Kidney glomerular epithelial cell (primary cell): ENCODE measurements around the gene PARD6G.
"Not testable (repeated sequence)": the region's sequence is repeated elsewhere in the genome, so short reads cannot be mapped to it uniquely, and the experiment has no call there.

Experiments
- DNase-seq: peaks from one replicate; lab custom pipeline; 2025; lab: John Stamatoyannopoulos, UW

The PARD6G gene, protein sequence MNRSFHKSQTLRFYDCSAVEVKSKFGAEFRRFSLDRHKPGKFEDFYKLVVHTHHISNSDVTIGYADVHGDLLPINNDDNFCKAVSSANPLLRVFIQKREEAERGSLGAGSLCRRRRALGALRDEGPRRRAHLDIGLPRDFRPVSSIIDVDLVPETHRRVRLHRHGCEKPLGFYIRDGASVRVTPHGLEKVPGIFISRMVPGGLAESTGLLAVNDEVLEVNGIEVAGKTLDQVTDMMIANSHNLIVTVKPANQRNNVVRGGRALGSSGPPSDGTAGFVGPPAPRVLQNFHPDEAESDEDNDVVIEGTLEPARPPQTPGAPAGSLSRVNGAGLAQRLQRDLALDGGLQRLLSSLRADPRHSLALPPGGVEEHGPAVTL

DNA sequence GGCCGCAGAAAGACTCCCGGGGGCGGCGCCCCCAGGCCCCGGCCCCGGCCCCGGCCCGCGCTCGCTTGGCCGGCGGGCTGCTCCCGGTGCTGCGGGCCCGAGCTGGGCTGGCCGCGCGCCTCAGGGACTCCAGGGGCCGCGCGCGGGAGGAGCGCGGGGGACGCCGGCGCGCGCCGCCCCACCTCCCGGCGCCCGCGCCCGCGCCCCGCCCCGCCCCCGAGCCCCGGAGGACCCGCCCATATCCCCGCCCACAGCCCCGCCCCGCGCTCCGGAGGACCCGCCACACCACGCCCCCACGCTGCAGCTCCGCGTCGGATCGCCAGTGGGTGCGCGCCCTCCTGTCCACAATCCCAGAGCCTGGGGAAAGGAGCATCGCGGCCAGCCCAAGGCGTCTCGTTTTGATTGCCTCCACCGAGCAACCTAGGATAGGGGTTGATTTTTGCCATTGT is at the start of gene PARD6G:
Gene PARD6G, minus strand, starts transcription at position 122 of the 449 bp plus-strand sequence. CDS start 166 bp downstream, outside the sequence.
- DNase-seq, result peak; percentile 30

DNA sequence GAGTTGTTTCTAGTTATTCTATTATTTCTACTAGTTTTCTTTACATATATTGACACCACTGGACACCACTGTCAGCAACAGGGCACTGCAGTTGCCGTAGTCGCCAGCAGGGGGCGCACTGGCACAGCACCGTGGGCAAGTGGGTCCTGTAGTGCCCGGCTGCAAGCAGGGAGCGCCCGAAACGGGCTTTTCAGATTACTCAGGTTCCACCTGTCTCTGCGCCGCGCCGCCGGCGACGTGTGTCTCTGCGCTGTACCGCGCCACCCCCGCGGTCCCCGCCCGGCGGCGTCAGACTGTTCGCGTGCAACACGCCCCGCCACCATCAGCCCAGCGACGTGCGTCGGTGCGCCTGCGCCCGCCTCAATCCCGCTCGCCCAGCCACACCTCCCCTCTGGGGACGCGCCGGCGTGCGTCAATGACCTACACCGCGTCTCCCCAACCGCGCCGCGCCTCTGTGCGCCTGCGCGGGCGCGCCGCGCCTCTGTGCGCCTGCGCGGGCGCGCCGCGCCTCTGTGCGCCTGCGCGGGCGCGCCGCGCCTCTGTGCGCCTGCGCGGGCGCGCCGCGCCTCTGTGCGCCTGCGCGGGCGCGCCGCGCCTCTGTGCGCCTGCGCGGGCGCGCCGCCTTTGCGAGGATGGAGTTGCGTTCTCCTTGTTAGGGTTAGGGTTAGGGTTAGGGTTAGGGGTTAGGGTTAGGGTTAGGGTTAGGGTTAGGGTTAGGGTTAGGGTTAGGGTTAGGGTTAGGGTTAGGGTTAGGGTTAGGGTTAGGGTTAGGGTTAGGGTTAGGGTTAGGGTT is 15.1 kb upstream of the PARD6G start:
- DNase-seq, result not testable (repeated sequence)

DNA sequence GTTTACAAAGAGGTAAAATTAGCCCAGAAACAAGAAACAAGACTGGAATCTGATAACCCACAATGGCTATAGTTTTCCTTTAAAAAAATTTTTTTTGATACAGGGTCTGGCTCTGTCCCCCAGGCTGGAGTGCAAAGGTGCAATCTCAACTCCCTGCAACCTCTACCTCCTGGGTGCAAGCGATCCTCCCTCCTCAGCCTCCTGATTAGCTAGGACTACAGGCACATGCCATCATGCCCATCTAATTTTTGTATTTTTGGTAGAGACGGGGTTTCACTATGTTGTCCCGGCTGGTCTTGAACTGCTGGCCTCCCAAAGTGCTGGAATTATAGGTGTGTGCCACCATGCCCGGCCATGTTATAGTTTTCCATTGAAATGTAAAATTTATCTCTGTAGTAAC is 12.3 kb upstream of the PARD6G start:
- no peak for DNase-seq

DNA sequence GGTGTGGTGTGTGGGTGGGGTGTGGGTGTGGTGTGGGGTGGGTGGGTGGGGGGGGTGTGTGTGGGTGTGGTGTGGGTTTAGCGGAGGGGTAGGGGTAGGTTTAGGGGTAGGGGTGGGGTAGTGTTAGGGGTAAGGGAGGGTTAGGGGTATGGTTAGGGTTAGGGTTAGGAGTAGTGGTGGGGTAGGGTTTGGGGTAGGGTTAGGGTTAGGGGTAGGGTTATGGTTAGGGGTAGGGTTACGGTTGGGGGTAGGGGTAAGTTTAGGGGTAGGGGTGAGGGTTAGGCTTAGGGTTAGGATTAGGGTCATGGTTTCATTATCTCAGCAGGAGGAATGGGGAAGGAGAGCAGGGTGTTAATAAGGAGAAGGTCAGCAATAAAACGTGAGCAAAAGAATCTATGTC is 11.3 kb upstream of the PARD6G start:
- no peak for DNase-seq

DNA sequence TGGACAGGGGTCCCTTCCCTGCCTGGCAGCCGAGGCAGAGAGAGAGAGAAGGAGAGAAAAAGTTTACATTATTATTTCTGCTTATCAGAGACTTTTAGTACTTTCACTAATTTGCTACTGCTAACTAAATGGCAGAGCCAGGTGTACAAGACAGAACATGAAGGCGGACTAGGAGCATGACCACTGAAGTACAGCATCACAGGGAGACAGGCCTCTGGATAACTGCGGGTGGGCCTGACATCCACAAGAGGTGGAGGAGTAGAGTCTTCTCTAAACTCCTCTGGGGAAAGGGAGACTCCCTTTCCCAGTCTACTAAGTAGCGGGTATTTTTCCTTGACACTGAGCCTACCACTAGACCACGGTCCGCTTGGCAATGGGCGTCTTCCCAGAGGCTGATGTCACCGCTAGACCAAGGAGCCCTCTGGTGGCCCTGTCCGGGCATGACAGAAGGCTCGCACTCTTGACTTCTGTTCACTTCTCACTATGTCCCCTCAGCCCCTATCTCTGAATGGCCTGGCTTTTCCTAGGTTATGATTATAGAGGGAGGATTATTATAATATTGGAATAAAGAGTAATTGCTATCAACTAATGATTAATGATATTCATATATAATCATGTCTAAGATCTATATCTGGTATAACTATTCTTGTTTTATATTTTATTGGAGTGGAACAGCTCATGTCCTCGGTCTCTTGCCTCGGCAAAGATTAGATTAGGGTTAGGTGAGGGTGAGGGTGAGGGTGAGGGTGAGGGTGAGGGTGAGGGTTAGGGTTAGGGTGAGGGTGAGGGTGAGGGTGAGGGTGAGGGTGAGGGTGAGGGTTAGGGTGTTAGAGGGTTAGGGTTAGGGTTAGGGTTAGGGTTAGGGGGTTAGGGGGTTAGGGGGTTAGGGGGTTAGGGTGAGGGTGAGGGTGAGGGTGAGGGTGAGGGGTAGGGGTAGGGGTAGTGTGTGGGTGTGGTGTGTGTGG is 10.5 kb upstream of the PARD6G start:
- DNase-seq, result not testable (repeated sequence)

DNA sequence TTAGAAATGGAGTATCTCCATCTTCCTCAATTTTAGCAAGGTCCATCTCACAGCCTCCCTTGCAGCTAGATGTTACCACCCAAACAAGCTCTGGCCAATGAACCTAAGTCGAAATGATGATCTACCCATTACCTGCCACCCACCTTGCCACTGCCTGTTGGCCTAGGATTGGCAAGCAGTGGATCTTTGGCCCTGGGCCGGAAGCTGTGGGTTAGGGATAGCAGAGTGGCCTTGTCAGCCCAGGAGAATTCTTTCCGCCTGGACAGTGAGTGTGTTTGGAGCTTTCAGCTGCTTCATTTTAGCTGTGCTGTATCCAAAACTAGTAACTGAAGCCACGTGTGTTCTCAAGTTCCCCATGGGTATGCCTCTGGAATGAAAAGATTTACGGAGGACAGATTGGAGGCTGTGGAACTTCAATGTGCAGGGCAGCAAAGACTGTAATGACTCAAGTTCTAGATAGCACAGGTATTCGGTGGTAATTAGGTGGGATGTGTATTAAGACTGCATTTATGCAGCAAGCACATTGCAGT is 7.7 kb upstream of the PARD6G start:
- DNase-seq, result no peak

DNA sequence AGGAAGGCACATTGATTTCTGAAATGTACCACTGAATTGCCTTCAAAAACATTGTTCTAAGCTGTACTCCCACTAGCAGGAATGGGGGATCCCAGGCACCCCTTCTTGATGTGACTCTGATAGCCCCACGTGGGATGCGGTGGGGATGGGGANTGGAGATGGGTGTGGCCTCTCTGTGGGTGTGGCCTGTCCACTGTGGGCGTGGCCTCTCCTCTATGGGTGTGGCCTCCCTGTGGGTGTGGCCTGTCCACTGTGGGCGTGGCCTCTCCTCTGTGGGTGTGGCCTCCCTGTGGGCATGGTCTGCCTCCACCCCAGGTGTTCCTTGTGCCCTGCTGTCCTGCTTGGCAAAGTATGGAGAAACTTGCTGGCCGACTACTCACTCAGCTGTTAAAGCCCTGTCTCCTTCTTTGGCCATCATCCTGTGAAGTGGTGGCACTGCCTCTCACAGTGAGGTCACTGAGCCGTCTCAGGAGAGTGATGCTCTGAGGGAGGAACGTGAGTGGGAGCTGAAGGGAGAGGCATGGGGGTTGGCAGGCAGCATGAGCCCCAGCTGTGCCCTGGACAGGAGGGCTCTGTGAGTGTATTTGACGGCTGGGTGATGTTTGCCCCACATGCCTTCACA is 6.7 kb upstream of the PARD6G start:
- no peak for DNase-seq

DNA sequence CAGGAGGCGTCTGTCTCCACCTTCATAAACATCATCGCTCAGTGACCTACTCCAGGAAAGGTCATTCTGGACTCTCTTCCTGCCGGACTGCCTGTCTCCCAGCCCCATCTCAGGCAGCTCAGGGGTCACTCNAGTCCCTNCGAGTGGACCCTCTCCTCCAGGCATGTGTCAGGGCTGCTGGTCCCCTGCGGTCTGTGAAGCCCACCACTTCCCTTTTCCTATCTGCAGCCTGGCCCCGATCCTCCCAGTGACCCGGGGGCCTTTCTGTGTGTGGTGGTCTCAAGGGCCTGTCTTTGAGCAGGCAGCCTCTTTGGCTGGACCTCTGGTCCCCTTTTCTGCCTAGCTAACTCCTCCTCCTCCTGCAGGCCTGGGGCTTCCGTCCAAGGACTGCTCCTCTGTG is 5.9 kb upstream of the PARD6G start:
- no peak for DNase-seq

DNA sequence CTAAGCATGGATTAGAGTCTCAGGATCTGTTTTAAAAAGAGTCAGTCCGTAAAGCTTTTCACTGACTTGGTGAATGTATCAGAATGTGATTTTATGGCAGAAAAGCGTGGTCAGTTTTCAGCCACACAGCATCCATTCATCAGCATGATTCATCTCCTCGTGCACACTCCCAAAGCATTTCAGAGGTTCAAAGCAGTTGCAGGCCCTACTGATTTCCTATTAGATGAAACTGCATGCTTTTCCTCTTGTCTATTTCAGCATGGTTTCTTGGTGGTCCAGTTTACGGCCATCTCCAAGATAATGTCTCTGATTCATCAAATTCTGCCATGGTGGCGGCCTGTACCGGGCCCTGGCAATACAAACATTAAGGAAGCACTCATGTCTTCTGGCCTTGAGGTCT is 4.8 kb upstream of the PARD6G start:
- peak; percentile 4 for DNase-seq

DNA sequence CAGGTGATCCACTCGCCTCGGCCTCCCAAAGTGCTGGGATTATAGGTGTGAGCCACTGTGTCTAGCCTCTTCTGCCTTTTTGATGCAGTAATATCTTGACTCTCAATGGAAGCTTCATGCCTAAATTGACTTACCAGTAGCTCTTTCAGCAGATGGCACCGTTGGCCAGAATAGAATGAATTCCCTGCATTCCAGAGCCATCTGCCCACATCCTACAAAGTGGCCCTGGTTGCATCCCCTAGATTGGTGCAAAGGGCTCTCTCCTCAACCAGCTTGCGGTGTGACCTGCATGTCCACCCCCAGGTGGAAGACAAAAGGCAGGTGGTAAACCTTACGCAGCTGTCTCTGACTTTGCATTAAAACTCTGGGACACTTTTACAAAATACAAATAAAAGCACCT is 4.4 kb upstream of the PARD6G start:
- no peak for DNase-seq

DNA sequence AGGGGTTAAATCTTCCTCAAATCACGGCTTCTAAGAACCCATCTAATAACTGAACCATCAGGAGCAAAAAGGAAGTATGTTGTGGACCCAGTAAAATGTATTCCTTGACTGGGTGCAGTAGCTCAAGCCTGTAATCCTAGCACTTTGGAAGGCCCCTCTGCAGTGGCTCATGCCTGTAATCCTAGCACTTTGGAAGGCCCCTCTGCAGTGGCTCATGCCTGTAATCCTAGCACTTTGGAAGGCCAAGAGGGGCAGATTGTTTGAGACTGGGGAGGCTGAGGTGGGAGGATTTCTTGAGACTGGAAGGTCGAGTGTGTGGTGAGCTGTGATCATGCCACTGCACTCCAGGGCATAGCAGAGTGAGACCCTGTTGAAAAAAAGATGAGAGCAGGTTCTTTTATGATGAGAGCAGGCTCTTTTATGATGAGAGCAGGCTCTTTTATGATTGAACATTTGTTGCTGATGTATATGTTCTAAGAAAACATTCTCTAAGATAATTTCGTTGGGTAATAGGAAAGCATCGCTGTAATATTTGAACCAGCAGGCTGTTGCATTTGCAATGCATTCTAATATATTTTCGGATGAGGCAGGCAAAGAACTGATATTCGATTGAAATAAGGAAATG is 3.5 kb upstream of the PARD6G start:
- no peak for DNase-seq

DNA sequence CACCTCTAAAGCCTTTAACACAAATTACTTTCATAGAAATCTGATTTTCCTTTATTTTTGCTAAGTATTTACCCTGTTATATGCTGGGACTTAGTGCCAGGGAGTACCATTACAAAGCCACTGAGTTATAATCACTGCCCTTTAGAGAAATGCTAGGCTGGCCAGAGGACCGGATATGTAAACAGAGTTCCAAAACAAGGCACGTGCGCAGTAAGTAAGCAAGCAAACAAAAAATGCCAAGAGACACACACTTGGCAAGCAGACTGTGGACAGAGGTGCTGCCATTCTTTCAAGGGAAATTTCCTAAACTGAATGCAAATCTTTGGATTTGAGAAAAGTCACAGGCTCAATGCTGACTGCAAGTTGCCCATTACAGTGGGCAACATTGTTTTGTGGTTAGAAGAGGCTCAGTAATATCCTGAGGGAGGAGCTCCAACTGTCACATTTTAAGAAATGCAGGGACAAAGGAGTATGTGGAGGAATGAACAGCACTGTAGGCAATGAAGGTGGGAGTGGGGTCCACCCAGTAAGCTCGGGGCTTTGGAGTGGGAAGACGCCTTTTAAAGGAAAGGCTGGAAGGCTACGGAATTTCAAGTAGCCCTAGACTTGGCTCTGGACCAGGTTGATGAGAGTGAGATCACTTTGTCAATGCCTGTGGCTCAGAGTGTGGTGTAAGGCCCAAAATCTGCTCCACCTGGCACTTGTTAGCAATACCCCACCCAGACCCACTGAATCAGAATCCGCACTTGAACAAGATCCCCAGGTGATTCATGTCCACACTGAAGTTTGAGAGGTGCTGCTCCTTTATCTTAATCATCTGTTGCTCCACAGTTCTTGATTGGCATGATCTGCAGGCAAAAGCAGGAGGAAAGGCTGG is 2.1 kb upstream of the PARD6G start:
- no peak for DNase-seq

DNA sequence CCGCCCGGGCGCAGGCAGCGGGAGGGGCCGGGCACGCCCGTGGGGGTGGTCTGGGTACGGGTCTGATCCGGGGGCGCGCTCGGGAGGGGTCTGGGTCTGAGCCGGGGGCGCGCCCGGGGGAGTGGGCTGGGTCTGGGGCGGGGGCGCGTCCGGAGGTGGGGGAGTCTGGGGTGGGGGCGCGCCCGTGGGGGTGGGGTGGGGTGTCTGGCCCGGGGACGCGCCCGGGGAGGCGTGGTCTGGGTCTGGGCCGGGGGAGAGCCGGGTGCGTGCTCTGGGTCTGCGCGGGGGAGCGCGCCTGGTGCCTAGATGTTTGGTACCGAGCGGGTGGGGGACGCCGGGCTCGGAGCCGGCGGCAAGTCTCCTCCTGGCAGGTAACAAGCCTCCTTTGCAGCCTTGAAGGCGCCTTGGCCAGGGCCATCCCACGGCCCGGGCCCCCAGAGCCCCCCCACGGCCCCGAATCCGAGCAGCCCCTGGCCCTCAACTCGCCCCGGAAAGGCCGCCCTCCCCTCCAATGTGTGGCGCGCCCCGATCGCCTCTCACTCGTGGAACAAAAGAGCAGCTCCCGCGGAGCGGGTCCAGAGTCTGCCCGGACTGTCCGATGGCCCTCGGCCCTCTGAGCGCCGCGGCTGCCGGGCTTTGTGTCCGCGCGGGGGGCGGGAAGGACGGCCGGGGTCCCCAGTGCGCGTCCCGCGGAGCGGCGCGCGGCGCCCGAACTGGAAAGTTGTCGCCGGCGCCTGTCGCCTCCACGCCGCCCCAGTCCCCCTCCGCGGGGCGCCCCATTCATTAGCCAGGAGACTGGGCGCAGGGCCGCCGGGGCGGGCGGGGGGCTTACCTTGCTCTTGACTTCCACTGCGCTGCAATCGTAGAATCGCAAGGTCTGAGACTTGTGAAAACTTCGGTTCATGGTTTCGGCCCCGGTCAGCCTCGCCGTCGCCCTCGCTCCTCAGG is 595 bp downstream of the PARD6G start:
- DNase-seq, result no peak

DNA sequence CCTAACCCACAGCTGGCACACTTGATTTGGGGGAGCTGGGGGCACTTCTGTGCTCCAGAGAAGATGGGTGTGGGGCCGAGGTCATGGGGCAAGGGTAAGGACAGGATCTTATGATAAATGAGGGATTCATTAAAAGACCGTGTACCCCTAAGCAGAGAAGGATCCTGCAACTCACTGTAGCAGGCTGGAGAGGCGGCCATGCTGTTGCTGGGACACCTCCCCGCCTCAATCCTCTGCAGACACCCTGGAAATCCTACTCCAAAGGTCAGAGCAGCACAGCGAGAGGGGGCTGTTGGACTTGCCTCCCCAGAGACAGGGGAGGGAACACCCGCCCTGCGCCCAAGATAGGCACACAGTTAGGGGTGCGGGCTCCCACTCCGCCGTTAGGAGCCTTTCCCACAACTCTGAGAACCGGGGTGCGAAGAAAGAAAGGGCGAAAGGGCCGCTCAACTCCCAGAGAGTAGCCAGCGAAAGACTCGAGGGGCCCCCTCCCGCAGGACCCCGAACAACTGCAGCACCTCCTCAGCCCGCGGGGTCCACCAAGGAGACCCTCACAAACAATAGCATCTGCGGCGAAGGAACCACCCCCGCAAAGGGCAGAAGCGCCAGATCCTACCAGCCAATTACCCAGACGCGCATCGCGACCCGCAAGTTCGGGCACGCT is 1.4 kb downstream of the PARD6G start:
- no peak for DNase-seq

DNA sequence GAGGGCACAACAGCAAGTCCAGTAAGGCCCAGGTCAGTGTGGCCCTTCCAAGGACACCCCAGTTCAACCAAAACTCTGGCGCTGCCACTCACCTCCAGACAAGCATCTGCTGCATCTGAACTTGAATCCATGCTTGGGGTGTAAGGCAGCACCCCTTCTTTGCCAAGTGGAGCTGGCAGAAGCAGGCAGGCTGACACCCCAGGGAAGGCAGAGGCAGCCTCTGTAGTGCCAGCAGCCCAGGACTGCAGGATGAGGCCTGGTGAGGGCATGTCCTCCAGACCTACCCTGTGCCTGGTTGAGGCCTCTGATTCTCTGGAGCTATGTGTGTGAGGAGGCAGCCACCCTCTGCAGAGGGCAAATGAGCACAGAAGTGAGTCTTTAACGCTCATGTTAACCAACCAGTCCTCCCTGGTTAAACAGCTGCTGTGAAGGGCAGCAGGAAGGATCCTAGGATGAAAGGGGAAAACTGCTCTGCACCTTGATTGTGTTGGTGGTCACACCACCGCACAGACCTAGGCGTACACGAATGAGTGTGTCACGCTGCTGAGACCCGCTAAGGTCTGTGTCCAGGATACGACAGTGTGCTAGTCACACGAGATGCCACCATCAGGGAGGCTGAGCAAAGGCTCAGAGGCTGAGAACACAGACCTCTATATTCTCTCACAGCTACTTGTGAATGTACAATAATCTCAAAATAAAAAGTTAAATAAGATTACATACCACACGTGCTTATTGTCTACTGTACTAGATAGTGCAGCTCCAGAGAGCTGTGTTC is 2.2 kb downstream of the PARD6G start:
- no peak for DNase-seq

DNA sequence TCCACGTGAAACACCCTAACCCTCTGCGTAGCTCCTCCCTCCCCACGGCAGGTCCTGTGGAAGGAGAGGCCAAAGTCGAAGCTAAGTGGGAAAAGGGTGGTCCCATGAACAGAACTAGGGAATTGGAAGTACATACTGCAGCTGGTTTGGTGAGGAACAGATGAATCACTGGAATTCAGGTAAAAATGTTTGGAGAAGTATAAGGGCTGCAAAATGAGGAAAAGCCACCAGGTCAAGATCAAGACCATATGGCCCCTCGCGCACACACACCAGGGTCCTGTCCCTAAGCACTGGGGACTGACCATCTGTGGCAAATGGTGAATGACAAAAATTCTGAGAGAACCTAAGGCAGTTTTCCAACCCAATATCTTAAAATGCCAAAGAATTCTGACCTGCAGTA is 3.1 kb downstream of the PARD6G start:
- no peak for DNase-seq

DNA sequence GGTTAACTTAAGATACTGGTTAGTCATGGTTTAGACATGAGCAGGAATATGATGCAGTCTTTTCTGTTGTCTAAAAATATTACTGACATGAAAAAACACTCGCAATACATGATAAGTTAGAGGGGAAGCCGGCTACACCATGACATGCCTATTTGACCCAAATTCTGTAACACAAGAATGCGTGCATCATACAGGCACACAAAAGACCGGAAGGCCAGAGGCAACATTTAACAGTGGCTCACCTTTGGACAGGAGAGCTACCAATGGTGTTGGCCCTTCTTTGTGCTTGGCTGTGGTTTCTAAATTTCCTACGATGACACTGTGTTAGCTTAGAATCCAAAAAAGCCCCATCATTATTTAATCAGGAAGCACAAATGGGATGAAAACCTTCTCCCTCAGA is 4.1 kb downstream of the PARD6G start:
- DNase-seq, result no peak
